Activated CD8-positive, alpha-beta memory T cell treated with anti-CD3 and anti-CD28 coated beads for 4 hours (primary cell): ENCODE results near the gene SYT12.

Source experiments
- DNase-seq, 2 donors: peaks; one replicate each; pipeline ENCODE4 v3.0.0-alpha.2; 2020; ENCODE audit warnings: low read depth in 2 of 2

SYT12 gene

DNA sequence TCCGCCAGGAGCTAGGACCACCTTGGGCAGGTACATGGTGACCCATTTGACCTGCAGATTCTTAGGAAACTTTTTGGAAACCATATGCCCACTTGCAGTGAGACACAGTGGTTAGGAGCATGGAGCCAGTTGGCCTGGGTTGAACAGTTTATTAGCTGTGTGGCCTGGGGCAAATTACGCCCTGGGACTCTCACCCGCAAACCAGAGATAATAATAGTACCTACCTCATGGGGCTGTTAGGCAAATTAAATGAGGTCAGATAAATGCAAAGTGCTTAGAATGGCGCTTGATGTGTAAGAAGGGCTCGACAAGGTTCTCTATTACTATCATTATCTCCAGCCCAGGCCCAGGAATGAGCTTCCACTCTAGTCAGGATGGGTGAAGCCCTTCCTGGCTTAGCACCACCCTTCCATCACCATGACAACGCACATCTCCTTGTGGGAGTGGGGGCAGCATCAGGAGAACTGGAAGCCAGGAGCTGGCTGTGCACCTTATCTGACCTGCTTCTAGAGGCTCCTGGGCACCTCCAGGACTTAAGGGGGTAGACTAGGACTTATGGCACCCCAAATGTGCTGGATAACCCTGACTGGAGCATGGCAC lies 5.1 kb downstream of the SYT12 start:
- no peak for DNase-seq

DNA sequence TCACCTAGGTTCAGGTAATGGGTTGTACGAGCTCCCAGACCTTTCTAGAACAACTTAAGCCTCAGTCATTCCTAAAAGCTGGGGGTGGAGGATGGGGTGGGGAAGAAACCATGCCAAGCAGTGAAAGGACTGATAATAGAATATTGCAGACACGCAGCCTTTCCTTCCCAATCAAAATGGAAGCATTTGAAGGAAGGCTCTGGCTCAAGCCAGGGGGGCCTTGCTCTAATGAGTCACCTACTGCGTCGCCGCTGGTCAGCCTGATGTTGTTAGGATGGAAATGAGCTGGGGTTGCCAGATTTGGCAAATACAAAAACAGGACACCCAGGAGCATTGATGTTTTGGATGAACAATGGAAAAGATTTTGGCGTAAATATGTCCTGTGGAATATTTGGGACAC lies 6.2 kb downstream of the SYT12 start:
- no peak for DNase-seq

DNA sequence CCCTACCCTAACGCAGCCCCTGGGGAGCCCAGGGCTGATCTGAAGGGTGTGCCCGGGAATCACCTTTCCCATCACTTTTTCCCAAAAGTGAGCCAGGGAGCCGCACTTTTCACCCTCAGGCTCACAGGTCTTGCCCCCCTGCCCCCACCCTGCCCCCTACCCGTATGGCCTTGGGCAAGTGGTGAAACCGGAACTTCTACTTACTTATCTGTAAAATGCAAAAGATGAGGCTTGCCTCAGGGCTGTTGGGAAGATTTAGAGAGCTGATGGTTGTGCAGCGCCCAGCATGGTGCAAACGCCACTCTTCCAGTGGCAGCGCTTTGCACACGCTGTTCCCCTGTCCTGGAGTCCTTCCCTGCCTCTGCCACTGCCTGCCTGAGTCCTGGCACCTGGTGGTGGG lies 8.0 kb downstream of the SYT12 start:
- DNase-seq: no peak

DNA sequence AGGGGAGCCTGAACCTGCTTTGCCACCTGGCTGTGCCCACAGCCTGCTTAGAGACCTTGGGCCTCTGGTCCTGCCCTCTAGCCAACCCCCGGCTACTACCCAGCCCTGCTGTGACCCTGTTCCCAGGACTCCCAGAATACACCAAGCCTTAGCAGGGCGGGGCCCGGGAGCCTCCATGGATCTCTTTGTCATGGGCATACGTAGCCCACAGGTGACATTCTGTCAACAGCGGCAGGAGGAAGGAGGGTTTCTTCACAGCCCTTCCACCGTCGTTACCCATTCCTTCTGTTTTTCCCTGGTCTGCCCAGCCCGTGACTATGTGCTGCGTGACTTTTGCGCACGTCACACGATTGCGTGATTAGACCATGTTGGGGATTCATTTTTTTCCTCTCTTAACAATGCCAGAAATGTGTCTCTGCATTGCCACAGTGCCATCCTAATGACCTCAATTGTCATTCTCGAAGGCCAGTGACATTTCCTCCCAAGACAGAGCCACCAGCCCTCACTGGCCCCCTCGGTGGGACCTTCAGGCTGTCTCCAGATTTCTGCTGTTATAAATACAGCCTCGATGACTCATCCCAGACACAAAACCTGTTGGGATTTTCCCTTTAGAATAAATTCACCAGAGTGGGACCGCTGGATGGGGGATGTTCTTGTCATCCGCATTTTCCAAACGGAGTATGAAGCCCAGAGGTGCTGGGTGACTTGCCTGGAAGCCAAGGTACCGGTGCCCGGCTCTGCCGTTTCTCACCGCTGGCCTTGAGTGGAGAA lies 9.0 kb downstream of the SYT12 start:
- no peak for DNase-seq

DNA sequence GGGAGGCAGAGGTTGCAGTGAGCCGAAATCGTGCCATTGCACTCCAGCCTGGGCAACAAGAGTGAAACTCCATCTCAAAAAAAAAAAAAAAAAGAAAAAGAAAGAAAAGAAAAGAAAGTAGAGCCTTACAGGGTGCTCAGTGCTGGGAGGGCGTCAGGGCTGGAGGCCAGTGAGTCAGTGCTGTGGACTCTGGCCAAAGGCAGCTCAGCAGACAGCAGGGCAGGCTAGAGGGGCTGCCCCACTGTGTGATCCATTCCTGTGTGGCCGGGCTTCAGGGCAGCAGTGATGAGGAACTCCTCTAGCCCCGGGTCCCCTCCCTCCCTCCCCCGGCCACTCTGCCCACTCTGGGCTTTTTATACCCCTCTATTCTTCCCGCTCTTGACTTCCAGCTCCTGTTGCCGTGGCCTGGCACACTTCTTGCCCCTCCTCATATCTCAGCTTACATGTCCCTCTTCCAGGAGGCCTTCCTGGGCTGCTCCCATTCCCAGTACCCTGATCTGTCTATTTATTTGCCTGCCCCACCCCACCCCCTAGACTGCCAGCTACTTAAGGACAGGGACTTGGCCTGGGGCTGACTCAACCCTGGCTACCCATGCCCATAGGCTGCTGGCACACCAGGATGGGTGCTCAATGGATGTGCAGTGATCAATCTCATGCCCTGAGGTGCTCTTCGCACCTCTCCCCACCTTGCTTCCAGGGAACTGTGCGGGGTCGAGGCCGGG lies 10.1 kb downstream of the SYT12 start:
- no peak for DNase-seq

DNA sequence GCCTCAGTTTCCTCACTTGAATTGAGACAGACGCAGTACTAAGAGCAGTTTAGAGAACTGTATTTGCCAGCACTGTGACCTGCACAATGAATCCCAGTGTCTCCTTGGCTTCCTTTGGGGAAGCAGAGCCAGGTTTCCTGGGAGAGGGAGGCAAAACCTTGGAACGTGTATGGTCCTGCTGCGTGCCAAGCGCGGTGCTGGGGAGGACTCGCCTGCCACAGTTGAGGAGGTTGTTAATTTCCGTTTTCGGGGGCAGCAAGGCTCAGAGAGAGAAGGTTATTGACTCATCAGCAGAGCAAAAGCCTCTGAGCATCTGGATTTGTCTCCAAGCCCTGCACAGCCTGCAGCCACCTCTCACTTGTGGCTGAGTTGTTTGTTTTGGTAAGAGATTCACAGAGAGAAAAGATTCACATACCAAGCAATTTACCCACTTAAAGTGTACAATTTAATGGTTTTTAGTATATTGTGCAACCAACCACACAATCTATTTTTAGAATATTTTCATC lies 10.8 kb downstream of the SYT12 start:
- no peak for DNase-seq

DNA sequence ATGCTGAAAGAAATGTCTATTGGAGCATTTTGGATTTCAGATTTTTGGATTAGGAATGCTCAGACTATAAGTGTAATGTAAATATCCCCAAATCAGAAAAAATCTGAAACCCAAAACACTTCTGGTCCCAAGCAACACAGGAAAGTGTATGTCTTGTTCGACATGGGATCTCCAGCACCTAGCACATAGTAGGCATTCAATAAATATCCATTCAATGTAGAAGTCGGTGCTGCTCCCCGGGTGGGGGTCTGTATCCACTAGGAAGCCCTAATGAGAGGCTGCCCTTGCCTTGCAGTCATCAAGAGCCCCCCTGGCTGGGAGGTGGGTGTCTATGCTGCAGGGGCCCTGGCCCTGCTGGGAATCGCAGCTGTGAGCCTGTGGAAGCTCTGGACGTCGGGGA lies 11.4 kb downstream of the SYT12 start:
- no peak for DNase-seq

DNA sequence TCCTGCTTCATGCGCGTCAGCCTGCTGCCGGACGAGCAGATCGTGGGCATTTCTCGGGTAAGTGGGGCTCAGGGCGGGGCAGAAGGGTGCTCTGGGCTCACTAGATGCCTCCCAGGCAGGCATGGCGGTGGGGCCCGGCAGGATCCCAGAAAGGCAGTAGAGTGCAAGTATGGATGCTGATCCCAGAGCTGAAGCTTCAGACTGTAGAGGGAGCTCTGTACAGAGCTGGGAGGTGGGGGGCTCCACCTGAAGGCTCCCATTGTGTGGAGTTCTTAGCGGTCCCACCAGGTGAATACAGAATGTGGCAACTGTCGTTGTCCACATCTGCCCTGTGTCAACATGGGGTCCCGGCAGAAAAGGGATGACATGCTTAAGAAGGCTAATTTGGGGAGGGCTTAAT lies 17.2 kb downstream of the SYT12 start:
- DNase-seq: no peak

DNA sequence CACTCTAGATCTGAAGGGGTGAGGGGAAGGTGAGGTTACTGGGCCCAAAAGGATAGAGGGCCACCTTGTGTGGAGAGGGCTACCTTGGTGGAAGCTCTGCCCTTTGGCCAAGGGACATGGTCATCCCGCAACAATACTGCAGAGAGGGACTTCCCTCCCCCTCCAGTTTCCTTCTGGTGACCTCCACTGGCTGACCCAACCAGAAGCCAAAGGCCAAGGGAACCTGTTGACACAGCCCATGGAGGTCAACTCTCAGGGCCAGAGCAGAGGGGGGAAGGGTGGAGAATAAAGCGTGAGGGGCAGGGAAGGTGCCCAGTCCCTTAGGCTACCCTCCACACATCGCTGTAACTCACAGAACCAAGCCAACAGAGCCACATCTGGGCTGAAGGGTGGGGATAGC lies 18.7 kb downstream of the SYT12 start:
- no peak for DNase-seq

DNA sequence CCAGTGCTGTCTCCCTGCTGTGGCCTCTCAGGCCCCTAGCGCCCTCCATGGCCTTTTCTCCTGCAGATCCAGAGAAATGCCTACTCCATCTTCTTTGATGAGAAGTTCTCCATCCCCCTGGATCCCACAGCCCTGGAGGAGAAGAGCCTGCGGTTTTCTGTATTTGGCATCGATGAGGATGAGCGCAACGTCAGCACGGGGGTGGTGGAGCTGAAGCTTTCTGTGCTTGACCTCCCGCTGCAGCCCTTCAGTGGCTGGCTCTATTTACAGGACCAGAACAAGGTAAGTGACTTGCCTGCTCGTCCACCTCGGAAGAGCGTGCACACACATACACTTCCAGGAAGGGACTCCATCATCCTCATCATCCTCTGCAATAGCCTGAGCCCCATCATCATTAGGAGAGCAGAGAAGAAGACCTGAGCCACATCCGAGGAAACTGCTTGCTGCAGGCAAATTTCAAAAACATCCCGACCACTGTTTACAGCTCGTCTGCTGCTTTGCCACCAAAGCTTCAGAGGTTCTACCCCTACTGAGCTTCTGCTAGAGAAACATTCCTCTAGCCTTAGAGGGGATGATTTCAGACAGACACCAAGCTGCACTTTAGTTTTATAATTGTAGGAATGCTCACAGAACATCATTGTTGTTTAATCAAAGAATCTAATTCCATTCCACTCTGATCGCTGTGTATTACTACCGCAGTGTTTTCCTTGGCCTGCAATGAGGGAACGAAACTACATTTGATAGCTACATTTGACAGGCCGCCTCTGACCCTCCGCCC lies 20.8 kb downstream of the SYT12 start:
- DNase-seq: no peak

DNA sequence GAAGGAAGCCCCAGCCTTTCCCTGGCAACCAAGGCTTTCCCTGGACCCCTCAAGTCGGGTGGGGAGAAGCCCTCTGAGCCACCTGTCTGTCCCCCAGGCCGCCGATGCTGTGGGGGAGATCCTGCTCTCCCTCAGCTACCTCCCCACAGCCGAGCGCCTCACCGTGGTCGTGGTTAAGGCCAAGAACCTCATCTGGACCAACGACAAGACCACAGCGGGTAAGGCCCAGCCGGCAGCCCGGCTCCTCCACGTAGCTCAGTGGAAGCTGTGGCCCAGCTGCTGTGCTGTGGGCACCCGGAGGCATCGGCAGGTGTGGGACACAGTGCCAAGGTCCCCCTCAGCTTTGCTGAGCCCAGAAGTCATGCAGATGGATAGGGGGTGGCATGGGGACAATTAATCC lies 21.6 kb downstream of the SYT12 start:
- no peak for DNase-seq

DNA sequence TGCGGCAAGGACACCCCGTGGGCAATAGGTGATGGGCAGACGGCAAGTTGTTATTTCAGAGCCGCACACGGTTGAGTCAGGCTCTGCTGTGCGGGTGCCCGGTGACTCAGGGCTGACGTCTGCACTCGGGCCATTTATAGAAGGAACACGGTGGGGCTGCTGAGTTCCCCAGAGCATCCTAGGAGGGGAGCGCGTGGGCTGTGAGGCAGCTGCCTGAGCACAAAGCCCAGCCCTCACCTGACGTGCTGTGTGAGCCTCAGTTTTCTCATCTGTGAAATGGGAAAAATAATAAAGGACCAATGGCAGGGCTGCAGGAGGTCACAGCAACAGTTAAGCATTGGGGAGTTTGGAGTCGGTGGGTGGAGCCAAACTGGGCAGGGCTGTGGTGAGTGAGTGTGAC lies 22.4 kb downstream of the SYT12 start:
- no peak for DNase-seq

DNA sequence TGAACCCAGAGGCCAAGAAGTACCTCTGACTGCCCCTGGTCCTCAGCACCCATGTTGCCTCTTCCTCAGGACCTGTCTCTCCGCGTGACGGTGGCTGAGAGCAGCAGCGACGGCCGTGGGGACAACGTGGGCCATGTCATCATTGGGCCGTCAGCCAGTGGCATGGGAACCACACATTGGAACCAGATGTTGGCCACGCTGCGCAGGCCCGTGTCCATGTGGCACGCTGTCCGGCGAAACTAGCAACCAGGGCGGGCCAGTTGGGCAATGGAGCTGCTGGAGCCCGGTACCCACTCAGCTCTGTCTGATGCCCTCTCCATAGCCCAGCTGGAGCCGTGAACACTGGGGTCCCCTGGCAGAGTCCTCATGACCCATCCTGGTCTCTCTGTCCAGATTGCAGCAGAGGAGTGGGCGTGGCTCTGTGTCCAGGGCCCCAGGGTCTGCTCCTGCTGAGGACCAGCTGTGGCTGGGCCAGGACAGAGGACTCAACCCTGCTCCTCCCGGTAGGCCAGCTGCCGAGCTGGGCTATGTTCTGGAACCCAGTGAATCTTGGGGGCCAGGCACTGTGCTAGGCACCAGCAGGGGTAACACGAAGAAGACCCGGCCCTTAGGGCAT lies 25.7 kb downstream of the SYT12 start:
- DNase-seq: no peak

DNA sequence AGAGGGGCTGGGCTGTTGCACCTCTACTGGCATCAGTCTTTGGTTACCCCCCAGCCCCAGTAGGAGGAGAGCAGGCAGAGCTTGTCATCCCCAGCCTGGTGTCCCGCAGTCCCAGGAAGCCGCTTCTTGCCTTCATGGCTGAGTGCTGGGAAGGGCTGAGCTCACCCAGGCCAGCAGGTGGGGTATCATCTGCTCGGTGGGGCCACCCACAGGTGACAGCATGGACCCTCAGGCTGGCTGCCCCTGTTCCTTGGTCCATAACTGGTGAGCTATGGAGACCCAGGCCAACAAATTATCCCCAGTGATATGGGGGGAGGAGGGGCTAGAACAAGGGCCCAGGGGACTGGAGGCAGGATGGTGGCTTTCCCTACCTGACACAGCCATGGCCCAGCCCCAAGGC lies 27.2 kb downstream of the SYT12 start:
- no peak for DNase-seq

DNA sequence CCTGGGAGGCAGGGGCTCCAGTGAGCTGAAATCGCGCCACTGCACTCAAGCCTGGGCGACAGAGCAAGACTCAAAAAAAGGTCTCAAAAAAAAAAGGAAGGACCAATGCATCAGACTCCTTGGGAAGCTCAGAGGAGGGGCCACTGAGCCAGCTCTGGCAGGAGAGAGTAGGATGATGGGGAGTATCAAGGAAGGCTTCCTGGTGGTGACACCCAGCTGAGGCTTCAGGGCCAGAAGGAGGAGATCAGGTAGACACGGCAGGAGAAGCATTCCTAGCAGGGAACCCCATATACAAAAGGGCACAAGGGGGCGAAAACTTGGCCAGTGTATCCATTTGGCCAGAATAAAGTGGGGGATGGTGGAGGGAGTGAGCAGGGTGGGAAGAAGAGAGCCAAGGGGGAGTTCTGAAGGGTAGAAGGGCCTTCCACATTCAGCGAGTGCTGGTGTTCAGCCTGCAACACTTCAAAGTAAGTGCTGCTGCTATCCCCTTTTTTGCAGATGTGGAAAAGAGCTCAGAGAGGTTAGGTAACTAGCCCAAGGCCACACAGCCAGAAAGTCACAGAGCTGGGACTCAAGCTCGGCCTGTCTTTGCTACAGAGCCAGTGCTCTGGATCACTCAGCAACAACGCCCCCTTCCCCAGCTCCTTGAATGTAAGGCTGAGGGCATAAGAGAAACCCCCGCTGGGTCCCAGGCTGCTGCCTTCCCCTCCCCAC lies 28.4 kb downstream of the SYT12 start:
- DNase-seq: no peak

DNA sequence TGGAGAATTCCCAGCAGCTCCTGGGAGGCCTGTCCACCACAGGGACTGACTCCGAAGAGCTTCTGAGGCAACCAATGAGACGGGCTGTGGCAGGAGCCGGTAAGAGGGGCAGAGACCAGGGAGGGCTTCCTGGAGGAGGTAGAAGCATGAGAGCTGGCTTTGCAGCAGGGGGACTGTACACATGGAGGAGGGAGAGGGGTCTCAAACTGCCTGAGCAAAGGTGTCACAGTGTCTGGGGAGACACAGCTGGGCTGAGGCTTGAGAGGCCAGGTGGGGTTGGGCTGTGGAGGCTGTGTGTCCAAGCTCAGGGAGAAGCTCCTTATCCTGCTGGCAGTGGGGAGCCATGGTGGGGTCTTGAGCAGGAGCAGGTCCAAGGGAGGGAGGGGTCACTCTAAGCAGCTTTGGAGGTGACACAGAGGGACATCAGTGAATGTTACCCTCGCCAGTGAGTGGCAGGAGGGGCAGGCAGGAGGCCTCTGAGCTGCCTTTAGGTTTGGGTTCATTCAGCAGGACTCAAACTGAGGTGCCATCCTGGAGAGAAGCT lies 29.1 kb downstream of the SYT12 start:
- DNase-seq: no peak

DNA sequence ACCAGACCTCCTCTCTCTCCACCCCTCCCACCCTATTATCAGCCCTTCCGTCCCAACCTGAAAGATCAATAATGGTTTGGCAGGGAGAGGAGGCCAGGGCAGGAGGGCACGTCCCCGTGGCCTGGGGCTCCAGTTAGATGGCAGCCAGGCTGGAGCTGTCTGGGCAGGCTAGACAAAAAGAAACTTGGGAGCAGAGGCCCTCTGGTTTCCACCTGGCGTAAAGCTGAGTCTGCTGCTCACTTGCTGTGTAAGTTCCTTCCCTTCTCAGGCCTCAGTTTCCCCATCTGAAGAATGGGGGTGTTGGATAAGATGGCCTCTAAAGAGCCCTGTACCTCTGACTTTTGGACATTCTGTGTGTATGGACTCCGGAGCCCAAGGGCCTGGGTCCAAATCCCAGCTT lies 30.0 kb downstream of the SYT12 start:
- DNase-seq: no peak

DNA sequence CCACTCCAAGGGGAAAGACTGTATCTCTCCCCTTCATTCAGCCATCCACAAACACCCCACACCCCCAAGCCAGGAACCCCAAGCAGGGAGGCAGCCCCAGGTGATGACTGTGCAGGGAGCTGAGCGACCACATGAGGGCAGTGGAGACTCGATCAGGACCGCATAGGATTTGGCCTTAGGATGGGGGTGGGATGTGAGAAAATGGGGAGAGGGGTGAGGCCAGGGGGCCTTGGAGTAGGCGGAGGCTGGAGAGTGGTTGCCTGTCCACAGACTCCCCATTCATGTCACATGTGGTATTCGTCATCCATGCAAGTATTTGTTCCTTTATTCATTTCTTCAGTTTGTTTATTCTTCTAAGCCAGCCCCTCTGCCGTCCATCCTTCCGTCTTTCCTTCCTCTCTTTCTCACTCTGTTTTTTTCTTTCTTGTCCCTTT lies 31.0 kb downstream of the SYT12 start:
- no peak for DNase-seq

DNA sequence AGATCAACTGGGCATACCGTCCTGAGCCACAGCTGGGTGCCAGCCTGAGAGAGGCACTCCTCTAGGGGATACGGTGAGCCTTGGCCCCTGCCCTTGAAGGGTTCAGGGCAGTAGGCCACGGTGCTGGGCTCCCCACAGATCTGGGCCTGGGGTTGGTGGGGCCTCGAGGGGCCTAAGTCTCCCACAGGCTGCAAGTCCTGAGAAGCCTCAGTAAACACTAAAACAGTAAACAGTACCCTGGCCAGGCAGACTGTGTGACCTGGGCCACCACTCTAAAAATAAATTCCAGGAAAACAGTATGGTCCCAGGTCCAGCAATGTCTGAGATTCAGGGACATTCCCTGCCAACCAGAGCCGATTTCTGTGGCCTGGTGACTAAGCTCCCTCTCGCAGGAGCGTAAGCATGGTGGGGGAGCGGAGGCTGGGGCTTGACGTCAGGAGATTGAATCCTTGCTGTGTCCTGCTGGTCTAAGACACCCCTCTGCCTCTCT lies 31.5 kb downstream of the SYT12 start:
- DNase-seq: no peak

DNA sequence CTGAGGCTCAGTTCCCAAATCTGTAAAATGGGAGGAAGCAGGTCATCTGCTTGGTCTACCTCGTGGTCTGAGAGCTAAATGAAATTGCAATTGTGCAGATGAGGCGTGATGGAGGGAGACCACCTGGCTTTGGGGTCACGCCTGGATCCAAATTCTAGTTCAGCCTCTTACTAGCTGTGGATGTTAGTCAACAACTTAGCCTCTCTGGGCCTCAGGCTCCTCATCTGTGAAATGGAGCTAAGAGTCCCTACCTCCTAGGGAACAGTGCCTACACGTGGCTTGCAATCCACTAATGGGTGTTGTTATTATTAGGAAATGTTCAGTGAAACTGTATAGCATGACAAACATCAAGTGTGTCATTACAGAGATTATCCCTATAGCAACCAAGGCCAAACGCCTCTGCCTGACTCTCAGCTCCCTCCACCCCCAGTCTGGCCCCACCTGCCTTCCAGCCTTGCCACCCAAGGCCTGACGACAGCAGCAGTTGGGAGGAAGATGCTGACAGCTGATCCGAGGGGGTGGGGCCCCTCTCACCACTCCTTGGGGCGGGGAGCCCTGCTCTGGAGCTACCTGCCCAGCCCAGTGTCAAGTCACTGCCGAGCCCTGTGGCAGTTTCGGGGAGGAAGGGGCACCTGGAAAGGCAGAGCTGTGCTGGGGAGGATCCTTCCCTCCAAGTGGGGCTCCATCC lies 32.0 kb downstream of the SYT12 start:
- no peak for DNase-seq
